ENCODE results near the gene RNF19B.

Gene RNF19B

DNA sequence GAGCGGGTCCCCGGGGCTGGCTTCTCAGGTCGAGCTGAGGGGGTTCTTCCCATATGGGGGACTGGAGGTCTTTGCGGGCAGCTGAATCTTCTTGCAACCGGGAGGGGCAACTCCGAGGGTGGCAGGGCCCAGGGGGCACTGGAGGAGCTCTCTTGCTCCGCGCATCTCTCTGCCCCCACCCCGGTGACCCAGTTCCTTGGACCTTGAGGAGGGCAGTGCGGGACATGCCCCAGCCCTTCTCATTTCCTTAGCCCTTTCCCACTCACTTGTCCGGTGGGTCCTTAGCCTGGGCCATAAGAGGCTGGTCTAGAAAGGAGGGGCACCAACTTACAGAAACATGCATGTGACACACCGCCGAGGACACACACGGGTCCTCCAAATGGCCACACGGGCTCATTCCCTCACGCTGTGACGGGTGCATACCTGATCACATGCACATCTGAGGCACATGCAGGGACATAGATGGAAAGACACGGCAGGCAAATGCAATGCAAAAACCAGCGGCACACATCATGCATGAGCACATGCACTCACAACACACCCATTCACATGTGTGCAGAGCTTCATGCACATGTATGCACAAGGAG lies 77.7 kb downstream of the RNF19B start:
- DNase-seq (ENCODE audit: low spot score), result no peak

Data from hepatic stellate cell (primary cell).